Adrenal gland (tissue), 12 donors: ENCODE results near the gene NPRL2. TPM values are rescaled to one million over a fixed set of nuclear protein-coding genes. Genes with fewer than 3 reads are reported as not detected.

Experiments
- DNase-seq, 7 donors: peaks; one replicate each; pipeline ENCODE4 v3.0.0-alpha.2; 2019 to 2020
- H3K27ac ChIP-seq, 5 donors: fragments of 200-600 bp; sonication (generic) in 4 of 5; 1 replicate in 3 of 5; 2 replicates in 2 of 5; pipeline versions ENCODE4 v1.5.1 to v1.8.0; 2016 to 2020; ENCODE audit warnings: mild to moderate bottlenecking in 1 of 5
- H3K27me3 ChIP-seq: fragments of 200-600 bp; 2 replicates; pipeline ENCODE4 v1.8.0; 2021
- H3K36me3 ChIP-seq, 2 donors: fragments of 200-600 bp; replicated peaks in 1 of 2; 1 replicate in 1 of 2; 2 replicates in 1 of 2; pipeline versions ENCODE4 v1.5.1 to v1.8.0; 2018 to 2022
- H3K4me1 ChIP-seq, 2 donors: fragments of 200-600 bp; replicated peaks in 1 of 2; 1 replicate in 1 of 2; 2 replicates in 1 of 2; pipeline versions ENCODE4 v1.5.1 to v1.8.0; 2018 to 2021
- H3K4me3 ChIP-seq, 4 donors: fragments of 200-600 bp; sonication (generic) in 3 of 4; one replicate each; pipeline ENCODE4 v1.5.1; 2016 to 2018
- H3K9me3 ChIP-seq, 3 donors: fragments of 200-600 bp; sonication (generic) in 1 of 3; replicated peaks in 1 of 3; 1 replicate in 2 of 3; 2 replicates in 1 of 3; pipeline versions ENCODE4 v1.5.1 to v1.8.0; 2016 to 2021
- CTCF ChIP-seq, 6 experiments: fragments of 450-650 bp in 4 of 6; fragments of 200-600 bp in 2 of 6; sonication (generic) in 1 of 6; IDR thresholded peaks; 1 replicate in 5 of 6; 2 replicates in 1 of 6; pipeline versions ENCODE4 v1.5.1 to v1.8.0; 2016 to 2021; ENCODE audit warnings: antibody characterized with exemption in 6 of 6, mild to moderate bottlenecking in 2 of 6, moderate library complexity in 1 of 6
- POLR2A ChIP-seq, 2 donors: fragments of 450-650 bp; IDR thresholded peaks; one replicate each; pipeline ENCODE4 v1.6.1; 2017; ENCODE audit warnings: antibody characterized with exemption in 2 of 2, mild to moderate bottlenecking in 2 of 2, moderate library complexity in 1 of 2
- WGBS, 4 donors: extraction: QIAGEN DNeasy Blood & Tissue Kit in 2 of 4; methylation state at CpG; one replicate each; pipeline versions ENCODE4 v1.1.5 to v1.1.7; 2013 to 2017; 5-methylcytosine and 5-hydroxymethylcytosine counted together
- intact Hi-C, 2 donors: fragments of 100-400 bp; cut with DNase I; formaldehyde crosslinking; loops; one replicate each; pipeline versions ENCODE4 v1.14.1 to v1.15.0; 2022 to 2023
- polyA plus RNA-seq, 3 donors: library from polyadenylated mRNA; stranded (reverse); fragments of 200-250 nt in 2 of 3; fragments of 350-450 nt in 1 of 3; fragmentation: Illumina TruSeq in 1 of 3; extraction: RNeasy Lipid Tissue Mini Kit (QIAGEN cat#74804) in 1 of 3; gene quantifications; one replicate each; pipeline ENCODE4 v1.2.3, GENCODE V29; 2013 to 2014
- total RNA-seq, 9 donors: library from RNA; depleted of rRNA in 4 of 9; stranded (reverse); fragments of >200 nt in 4 of 9; fragments of 120-200 nt in 1 of 9; fragmentation: NEBNext Ultra II Directional in 1 of 9; extraction: Animal tissue kit (Norgen Biotek cat#: 25700) in 1 of 9; gene quantifications; one replicate each; pipeline versions ENCODE4 v1.1.0 to v1.2.4, GENCODE V29; 2013 to 2023
- donor health status: healthy with polysubstance abuse.
- donor health status: Bipolar disorder and iron deficiency.
- donor health status: DM: yes; HTN: yes; CAD: no.
- donor health status: DM: no; HTN: no; CAD: no.
- donor health status: DM: no; HTN: no; CAD: no.
- donor health status: DM: yes; HTN: yes; CAD: no.

The NPRL2 gene
- total and polyA plus RNA-seq, 12 donors: 16.9 to 57.9 (median 26.3) TPM

- intact Hi-C loops: no loop called here
- H3K4me1 ChIP-seq: no peaks in the 10 kb centered on the region
- no peak overlapping the region for H3K4me3 ChIP-seq
- no peaks in the 10 kb centered on the region for H3K36me3 ChIP-seq
- no peaks in the 10 kb centered on the region for H3K9me3 ChIP-seq
- TF ChIP-seq CTCF (IDR thresholded peaks at IDR 0.05): no peak
- TF ChIP-seq POLR2A (IDR thresholded peaks at IDR 0.05): no peak
- H3K27ac ChIP-seq: no peak overlapping the region
- H3K27me3 ChIP-seq: no peaks in the 10 kb centered on the region
- 48 to 52% (median 51%) methylated on average over 12 of the region's 12 CpGs for WGBS, 4 donors
- DNase-seq: no peak
Observed at GRCh38 chr3:50373146-50374051, 22.8 kb upstream of the NPRL2 start.

GRCh38 chr3:50372349-50372748 lies 21.8 kb upstream of the NPRL2 start:
- H3K4me3 ChIP-seq: no peak overlapping the region
- H3K4me1 ChIP-seq: no peaks in the 10 kb centered on the region
- H3K27me3 ChIP-seq: no peaks in the 10 kb centered on the region
- H3K36me3 ChIP-seq: no peaks in the 10 kb centered on the region
- intact Hi-C loops: no loop called here
- H3K9me3 ChIP-seq: no peaks in the 10 kb centered on the region
- 52 to 77% (median 64%) methylated on average over 3 to 8 of the region's 8 CpGs for WGBS, 4 donors
- no peak for DNase-seq
- no peak overlapping the region for H3K27ac ChIP-seq
- TF ChIP-seq POLR2A (IDR thresholded peaks at IDR 0.05) (no peak), CTCF (IDR thresholded peaks at IDR 0.05) (no peak)

- 44 to 93% (median 86%) methylated on average over 3 of the region's 3 CpGs for WGBS, 4 donors
- intact Hi-C loops: no loop called here
Observed at GRCh38 chr3:50371133-50371685, 20.6 kb upstream of the NPRL2 start.

More at GRCh38 chr3:50371133-50371685, 20.6 kb upstream of the NPRL2 start:
- H3K9me3 ChIP-seq: no peaks in the 10 kb centered on the region
- TF ChIP-seq POLR2A (IDR thresholded peaks at IDR 0.05): no peak
- TF ChIP-seq CTCF (IDR thresholded peaks at IDR 0.05): no peak
- H3K27me3 ChIP-seq: no peaks in the 10 kb centered on the region
- no peak overlapping the region for H3K4me3 ChIP-seq
- no peak for DNase-seq
- H3K27ac ChIP-seq: no peak overlapping the region
- H3K4me1 ChIP-seq: no peaks in the 10 kb centered on the region
- no peaks in the 10 kb centered on the region for H3K36me3 ChIP-seq
